ENCODE results near the gene DCAF7. TPM values are rescaled to one million over a fixed set of nuclear protein-coding genes. Genes with fewer than 3 reads are reported as not detected.

Gene DCAF7
- total and polyA plus RNA-seq, 2 of the 4 experiments (the other 2 are of a cell fraction), result 40.9 to 52.8 TPM

DNA sequence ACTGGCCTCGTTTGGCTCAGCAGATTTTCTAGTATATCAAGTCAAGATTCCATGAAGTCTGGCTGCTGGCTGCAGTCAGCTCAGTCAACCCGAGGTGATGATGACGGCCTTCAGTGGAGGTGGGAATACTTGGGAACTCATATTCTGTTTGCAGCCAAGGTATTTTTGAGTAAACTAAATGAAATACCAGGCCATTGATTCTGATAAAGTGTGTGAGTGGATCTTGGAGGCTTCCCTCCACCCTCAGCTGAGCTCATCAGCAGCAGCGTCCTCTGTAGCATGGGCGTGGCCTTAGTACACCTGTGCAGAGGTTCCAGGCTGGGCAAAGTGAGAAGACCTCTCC, 28.5 kb downstream of the DCAF7 start:
- Histone ChIP-seq H2BK5ac (ENCODE audit: low read depth, low read length, poor library complexity, severe bottlenecking) (no peak overlapping the region), H3K36me3 (ENCODE audit: control insufficient read depth, insufficient read depth, low read length) (peaks cover 32% of the 10 kb centered on the region), H3K27me3 (ENCODE audit: control insufficient read depth, insufficient read depth, low read length) (no peaks in the 10 kb centered on the region), H3K4ac (ENCODE audit: low read depth, low read length) (no peak overlapping the region), H2AFZ (replicated peaks; ENCODE audit: low read length, poor library complexity) (no peak overlapping the region), H2BK120ac (ENCODE audit: low read depth, low read length) (no peak overlapping the region), H3K9me1 (ENCODE audit: insufficient read depth, low read length) (peaks cover 14% of the 10 kb centered on the region; the same call in 1 of the 2 replicates), H3K79me1 (ENCODE audit: low read depth in 1 of 2, low read length in 2 of 2) (peaks cover 56 to 82% of the 10 kb centered on the region in 2 experiments), H3K9me3 (ENCODE audit: control insufficient read depth, insufficient read depth, low read length) (no peaks in the 10 kb centered on the region), H2AK9ac (replicated peaks; ENCODE audit: low read depth, low read length, poor library complexity) (no peak overlapping the region), H3K23ac (ENCODE audit: low read depth, low read length) (no peak overlapping the region), H4K5ac (ENCODE audit: low read depth, low read length) (no peak overlapping the region), H2BK20ac (ENCODE audit: low read depth, low read length) (no peak overlapping the region), H4K91ac (ENCODE audit: insufficient read depth, low read depth, low read length) (no peak overlapping the region), H3K18ac (ENCODE audit: low read depth, low read length) (no peak overlapping the region), H4K8ac (ENCODE audit: low read depth in 2 of 2, low read length in 2 of 2) (no peak overlapping the region), H3K27ac (ENCODE audit: insufficient read depth, low read length) (no peak overlapping the region), H3K4me1 (ENCODE audit: control insufficient read depth, insufficient read depth, low read length) (no peaks in the 10 kb centered on the region), H4K20me1 (ENCODE audit: insufficient read depth, low read length) (peaks cover 45% of the 10 kb centered on the region), H3K56ac (ENCODE audit: extremely low read depth, insufficient read depth, low read length) (no peak overlapping the region), H2BK15ac (ENCODE audit: low read depth, low read length) (no peak overlapping the region), H3K4me3 (ENCODE audit: insufficient read depth, low read depth, low read length) (no peak overlapping the region), H3K9ac (ENCODE audit: low read depth, low read length) (no peak overlapping the region), H2AK5ac (ENCODE audit: low read depth, low read length) (no peak overlapping the region), H3K14ac (replicated peaks; ENCODE audit: low read depth, low read length) (no peak overlapping the region), H3K4me2 (ENCODE audit: low read depth, low read length) (no peak overlapping the region)
- CTCF ChIA-PET, result no interaction called here
- DNase-seq, result no peak
- no peak for TF ChIP-seq SMC3 (IDR thresholded peaks at IDR 0.05; ENCODE audit: low read depth, low read length)
- TF ChIP-seq CEBPB (IDR thresholded peaks at IDR 0.05; ENCODE audit: low read depth, low read length), result no peak
- TF ChIP-seq, protein P1, sequence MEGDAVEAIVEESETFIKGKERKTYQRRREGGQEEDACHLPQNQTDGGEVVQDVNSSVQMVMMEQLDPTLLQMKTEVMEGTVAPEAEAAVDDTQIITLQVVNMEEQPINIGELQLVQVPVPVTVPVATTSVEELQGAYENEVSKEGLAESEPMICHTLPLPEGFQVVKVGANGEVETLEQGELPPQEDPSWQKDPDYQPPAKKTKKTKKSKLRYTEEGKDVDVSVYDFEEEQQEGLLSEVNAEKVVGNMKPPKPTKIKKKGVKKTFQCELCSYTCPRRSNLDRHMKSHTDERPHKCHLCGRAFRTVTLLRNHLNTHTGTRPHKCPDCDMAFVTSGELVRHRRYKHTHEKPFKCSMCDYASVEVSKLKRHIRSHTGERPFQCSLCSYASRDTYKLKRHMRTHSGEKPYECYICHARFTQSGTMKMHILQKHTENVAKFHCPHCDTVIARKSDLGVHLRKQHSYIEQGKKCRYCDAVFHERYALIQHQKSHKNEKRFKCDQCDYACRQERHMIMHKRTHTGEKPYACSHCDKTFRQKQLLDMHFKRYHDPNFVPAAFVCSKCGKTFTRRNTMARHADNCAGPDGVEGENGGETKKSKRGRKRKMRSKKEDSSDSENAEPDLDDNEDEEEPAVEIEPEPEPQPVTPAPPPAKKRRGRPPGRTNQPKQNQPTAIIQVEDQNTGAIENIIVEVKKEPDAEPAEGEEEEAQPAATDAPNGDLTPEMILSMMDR (conservative IDR thresholded peaks at IDR 0.05; ENCODE audit: low read depth, low read length), result no peak
- TF ChIP-seq BHLHE40 (IDR thresholded peaks at IDR 0.05; ENCODE audit: low read depth, low read length), result no peak
- TF ChIP-seq RFX5 (IDR thresholded peaks at IDR 0.05; ENCODE audit: low read depth, low read length), result no peak
- TF ChIP-seq MAFK (IDR thresholded peaks at IDR 0.05; ENCODE audit: low read depth, low read length), result no peak
- TF ChIP-seq FOS (IDR thresholded peaks at IDR 0.05; ENCODE audit: low read depth, low read length), result no peak
- no peak for TF ChIP-seq MAZ (IDR thresholded peaks at IDR 0.05; ENCODE audit: borderline replicate concordance, low read depth, low read length)
- TF ChIP-seq MXI1 (IDR thresholded peaks at IDR 0.05; ENCODE audit: borderline replicate concordance, low read depth, low read length), result no peak
- no peak for TF ChIP-seq POLR2A (IDR thresholded peaks at IDR 0.05; ENCODE audit: low read depth, low read length)
- no peak for TF ChIP-seq RAD21 (IDR thresholded peaks at IDR 0.05; ENCODE audit: low read length)
- no peak for TF ChIP-seq RCOR1 (IDR thresholded peaks at IDR 0.05; ENCODE audit: insufficient replicate concordance, low read length)
- TF ChIP-seq CHD1 (IDR thresholded peaks at IDR 0.05; ENCODE audit: low read depth, low read length), result no peak
- ATAC-seq (ENCODE audit: low read depth), result no peak
- 100% methylated on average over 2 of the region's 5 CpGs; no CpG with 5 or more reads in 1 of the 2 experiments for WGBS, 2 experiments (ENCODE audit: extremely low coverage in 2 of 2, insufficient read length in 1 of 2)
- no TSS peak for BruUV-seq (replicated peaks)
- in situ Hi-C loops (cut with MboI; ENCODE audit: low sequenced_read_pairs) (no loop called here), intact Hi-C loops (cut with micrococcal nuclease) (no loop called here), dilution Hi-C loops (cut with HindIII; ENCODE audit: low sequenced_read_pairs, unreplicated experiment) (no loop called here)
- POLR2A ChIA-PET (ENCODE audit: unreplicated experiment), result no interaction called here

All from IMR-90 (cell line).